H9 (cell line): ENCODE data around the gene ST8SIA5. TPM values are rescaled to one million over a fixed set of nuclear protein-coding genes. Genes with fewer than 3 reads are reported as not detected.

Source experiments
- DNase-seq: peaks from one replicate; pipeline ENCODE4 v3.0.0-alpha.2; 2017
- H2AFZ ChIP-seq: one replicate; pipeline ENCODE4 v1.6.1; 2013; ENCODE audit warnings: mild to moderate bottlenecking, low read length, control low read depth, moderate library complexity
- H2AK5ac ChIP-seq: 2 replicates; pipeline ENCODE4 v1.6.1; 2013; ENCODE audit warnings: low read length, control low read depth, mixed read lengths; ENCODE audit not compliant: insufficient read length
- H2BK120ac ChIP-seq: one replicate; pipeline ENCODE4 v1.6.1; 2013; ENCODE audit warnings: low read depth, mild to moderate bottlenecking, low read length, control low read depth, inconsistent platforms; ENCODE audit not compliant: poor library complexity, severe bottlenecking
- H2BK12ac ChIP-seq: 2 replicates; pipeline ENCODE4 v1.6.1; 2013; ENCODE audit warnings: low read length, control low read depth, mixed read lengths, low read depth; ENCODE audit not compliant: insufficient read length
- H2BK15ac ChIP-seq: 2 replicates; pipeline ENCODE4 v1.6.1; 2013; ENCODE audit warnings: low read depth, low read length, control low read depth
- H2BK20ac ChIP-seq: one replicate; pipeline ENCODE4 v1.6.1; 2013; ENCODE audit warnings: low read depth, mild to moderate bottlenecking, low read length, control low read depth, inconsistent platforms; ENCODE audit not compliant: poor library complexity, severe bottlenecking
- H2BK5ac ChIP-seq: 2 replicates; pipeline ENCODE4 v1.6.1; 2013; ENCODE audit warnings: low read length, control low read depth, mixed read lengths; ENCODE audit not compliant: insufficient read length
- H3K14ac ChIP-seq: 2 replicates; pipeline ENCODE4 v1.6.1; 2013; ENCODE audit warnings: low read length, control low read depth; ENCODE audit not compliant: insufficient read depth
- H3K18ac ChIP-seq: 2 replicates; pipeline ENCODE4 v1.6.1; 2013; ENCODE audit warnings: low read depth, mild to moderate bottlenecking, mixed read lengths, low read length, control low read depth; ENCODE audit not compliant: insufficient read length
- H3K23ac ChIP-seq: 2 replicates; pipeline ENCODE4 v1.6.1; 2013; ENCODE audit warnings: low read length, control low read depth, mixed read lengths, low read depth; ENCODE audit not compliant: insufficient read length
- H3K23me2 ChIP-seq: 2 replicates; pipeline ENCODE4 v1.6.1; 2013; ENCODE audit warnings: low read depth, mild to moderate bottlenecking, mixed read lengths, low read length, control low read depth; ENCODE audit not compliant: insufficient read length, poor library complexity, severe bottlenecking
- H3K27ac ChIP-seq: 2 replicates; pipeline ENCODE4 v1.5.1; 2013; ENCODE audit warnings: low read length, control low read depth, mixed read lengths, low read depth; ENCODE audit not compliant: insufficient read length
- H3K27me3 ChIP-seq: 2 replicates; pipeline ENCODE4 v1.6.1; 2013; ENCODE audit warnings: low read length, control low read depth, inconsistent platforms; ENCODE audit not compliant: insufficient read depth
- H3K4ac ChIP-seq: 2 replicates; pipeline ENCODE4 v1.6.1; 2013; ENCODE audit warnings: low read depth, mild to moderate bottlenecking, control low read depth, inconsistent platforms, low read length, moderate library complexity
- H3K4me1 ChIP-seq: 2 replicates; pipeline ENCODE4 v1.6.1; 2013; ENCODE audit warnings: low read length, control low read depth, inconsistent platforms; ENCODE audit not compliant: insufficient read depth
- H3K4me2 ChIP-seq: 2 replicates; pipeline ENCODE4 v1.6.1; 2013; ENCODE audit warnings: low read length, control low read depth, mixed read lengths; ENCODE audit not compliant: insufficient read length, insufficient read depth
- H3K56ac ChIP-seq: 2 replicates; pipeline ENCODE4 v1.6.1; 2013; ENCODE audit warnings: low read depth, mild to moderate bottlenecking, mixed read lengths, low read length, control low read depth; ENCODE audit not compliant: insufficient read length
- H3K79me1 ChIP-seq: 2 replicates; pipeline ENCODE4 v1.6.1; 2013; ENCODE audit warnings: low read depth, mild to moderate bottlenecking, moderate library complexity, low read length, control low read depth, inconsistent platforms; ENCODE audit not compliant: insufficient read depth, poor library complexity, severe bottlenecking
- H3K79me2 ChIP-seq: 2 replicates; pipeline ENCODE4 v1.6.1; 2013; ENCODE audit warnings: low read length, control low read depth, inconsistent platforms; ENCODE audit not compliant: insufficient read depth
- H3K9ac ChIP-seq: 2 replicates; pipeline ENCODE4 v1.6.1; 2013; ENCODE audit warnings: low read length, control low read depth, mixed read lengths; ENCODE audit not compliant: insufficient read length; ENCODE audit errors: extremely low read depth
- H3K9me3 ChIP-seq: one replicate; pipeline ENCODE4 v1.6.1; 2013; ENCODE audit warnings: low read depth, low read length, inconsistent platforms; ENCODE audit not compliant: control insufficient read depth
- H3T11ph ChIP-seq: one replicate; pipeline ENCODE4 v1.6.1; 2013; ENCODE audit warnings: mild to moderate bottlenecking, low read length, control low read depth, inconsistent platforms
- H4K20me1 ChIP-seq: one replicate; pipeline ENCODE4 v1.6.1; 2013; ENCODE audit not compliant: control insufficient read depth, insufficient read length, insufficient read depth
- H4K5ac ChIP-seq: 2 replicates; pipeline ENCODE4 v1.6.1; 2013; ENCODE audit warnings: low read depth, mild to moderate bottlenecking, mixed read lengths, low read length, control low read depth; ENCODE audit not compliant: insufficient read length
- H4K8ac ChIP-seq: replicated peaks from 2 replicates; pipeline ENCODE4 v1.6.1; 2013; ENCODE audit warnings: low read length, control low read depth, mixed read lengths, low read depth; ENCODE audit not compliant: insufficient read length
- H4K91ac ChIP-seq: 2 replicates; pipeline ENCODE4 v1.6.1; 2013; ENCODE audit warnings: low read depth, mild to moderate bottlenecking, moderate library complexity, mixed read lengths, low read length, control low read depth; ENCODE audit not compliant: insufficient read length
- H3K27ac Mint-ChIP-seq, 3 experiments: 2 replicates in 2 of 3; 3 replicates in 1 of 3; pipeline ENCODE4 v1.8.0; 2020 to 2021; ENCODE audit warnings: mixed read lengths in 3 of 3, mild to moderate bottlenecking in 1 of 3, moderate library complexity in 1 of 3
- H3K27me3 Mint-ChIP-seq: 2 replicates; pipeline ENCODE4 v1.8.0; 2021; ENCODE audit warnings: low read depth, mild to moderate bottlenecking, moderate library complexity, mixed read lengths
- H3K36me3 Mint-ChIP-seq, 3 experiments: 2 replicates in 2 of 3; 3 replicates in 1 of 3; pipeline ENCODE4 v1.8.0; 2020 to 2021; ENCODE audit warnings: low read depth in 3 of 3, mixed read lengths in 3 of 3; ENCODE audit not compliant: insufficient read depth in 1 of 3
- H3K4me1 Mint-ChIP-seq, 2 experiments: 2 replicates each; pipeline ENCODE4 v1.8.0; 2020; ENCODE audit warnings: mixed read lengths in 2 of 2
- H3K4me3 Mint-ChIP-seq, 2 experiments: 2 replicates in 1 of 2; 3 replicates in 1 of 2; pipeline ENCODE4 v1.8.0; 2020 to 2021; ENCODE audit warnings: mild to moderate bottlenecking in 2 of 2, mixed read lengths in 2 of 2, moderate library complexity in 1 of 2
- H3K9me3 Mint-ChIP-seq, 2 experiments: 2 replicates in 1 of 2; 3 replicates in 1 of 2; pipeline ENCODE4 v1.8.0; 2020; ENCODE audit warnings: mild to moderate bottlenecking in 2 of 2, mixed read lengths in 2 of 2, moderate library complexity in 1 of 2
- CTCF ChIP-seq: fragments of 200-600 bp; sonication (generic); conservative IDR thresholded peaks from 3 replicates; pipeline ENCODE4 v1.8.0; 2021; ENCODE audit warnings: antibody characterized with exemption, mild to moderate bottlenecking
- WGBS: extraction: QIAGEN DNeasy Blood & Tissue Kit; methylation state at CpG from one replicate; pipeline ENCODE4 v1.1.7; 2013; ENCODE audit warnings: missing lambda C conversion rate, low lambda C conversion rate, mixed read lengths; ENCODE audit not compliant: insufficient read length; ENCODE audit errors: extremely low coverage; 5-methylcytosine and 5-hydroxymethylcytosine counted together
- total RNA-seq: library from RNA; stranded (reverse); gene quantifications from 2 replicates; pipeline ENCODE4 v1.2.1, GENCODE V29; 2021

ST8SIA5 gene
- total RNA-seq, 1 experiment from 2014 or later: 0.63 TPM

- TF ChIP-seq CTCF: no peak
- no peak overlapping the region for H2BK12ac ChIP-seq
- H3K27ac Mint-ChIP-seq: no peak overlapping the region
These were observed 137.3 kb downstream of the ST8SIA5 start for GRCh38 chr18:46619559-46619958.

More at GRCh38 chr18:46619559-46619958, 137.3 kb downstream of the ST8SIA5 start:
- Histone ChIP-seq H3K9ac (no peak overlapping the region), H4K5ac (no peak overlapping the region), H3T11ph (no peak overlapping the region), H3K79me2 (no peaks in the 10 kb centered on the region), H3K56ac (no peak overlapping the region), H2BK15ac (no peak overlapping the region), H2BK120ac (no peak overlapping the region), H4K8ac (no peak overlapping the region), H2AFZ (no peak overlapping the region), H2BK5ac (no peak overlapping the region), H3K27me3 (no peaks in the 10 kb centered on the region), H3K23me2 (no peaks in the 10 kb centered on the region), H4K91ac (no peak overlapping the region), H3K9me3 (no peaks in the 10 kb centered on the region), H3K27ac (no peak overlapping the region), H2AK5ac (no peak overlapping the region), H3K23ac (no peak overlapping the region), H3K18ac (no peak overlapping the region), H2BK20ac (no peak overlapping the region), H3K79me1 (no peaks in the 10 kb centered on the region), H4K20me1 (no peaks in the 10 kb centered on the region), H3K4me1 (no peaks in the 10 kb centered on the region), H3K4ac (no peak overlapping the region), H3K14ac (no peak overlapping the region), H3K4me2 (no peak overlapping the region)
- Mint-ChIP-seq H3K4me1 (no peaks in the 10 kb centered on the region), H3K36me3 (no peaks in the 10 kb centered on the region), H3K9me3 (no peaks in the 10 kb centered on the region), H3K27me3 (peaks cover 3% of the 10 kb centered on the region), H3K4me3 (no peak overlapping the region)
- DNase-seq: no peak
- WGBS: no CpG with 5 or more reads among the region's 3 CpGs

Other genes starting within 250 kb of the ST8SIA5 start
- 0.07 and 0.11 TPM in 2 replicates for gene LOXHD1, start 99.8 kb downstream of the ST8SIA5 start, total RNA-seq
- gene PIAS2, start 160.5 kb upstream of the ST8SIA5 start, total RNA-seq: 53.9 and 58.4 TPM in 2 replicates
- 20.1 and 21.7 TPM in 2 replicates for gene KATNAL2, start 160.5 kb upstream of the ST8SIA5 start, total RNA-seq